Measurements from ENCODE around the gene IFI27. TPM values are rescaled to one million over a fixed set of nuclear protein-coding genes. Genes with fewer than 3 reads are reported as not detected.

Gene IFI27
- total and polyA plus RNA-seq, 9 of the 15 experiments (the other 6 are each of a cell fraction or from before 2014, with no cell fraction given), result 0.19 to 3.4 (median 1.4) TPM; not detected in 1

GRCh38 chr14:94136575-94137331, 26.2 kb downstream of the IFI27 start:
- ATAC-seq (peak; percentile 94), DNase-seq (ENCODE audit: extremely low read depth in 1 of 4, low spot score in 3 of 4) (peak; percentile 55 to 77 (median 58)), FAIRE-seq (peak; percentile 89)
- H3K4me3 ChIP-seq, result no peak overlapping the region
- H3K4me2 ChIP-seq (ENCODE audit: insufficient read depth, low read length), result no peak overlapping the region
- H3K36me3 ChIP-seq (ENCODE audit: control insufficient read depth, insufficient read depth, low read length), result no peaks in the 10 kb centered on the region
- no peaks in the 10 kb centered on the region; a peak in 2 of 5 replicates for H3K4me1 ChIP-seq (replicated peaks in 1 of 2; ENCODE audit: control insufficient read depth in 2 of 2, insufficient read depth in 2 of 2, low read length in 2 of 2)
- intact Hi-C loops (cut with micrococcal nuclease) (loop anchor here (1.0 to 2.0 kb wide), 2 partner anchors 44 to 100 kb away; no protein-coding TSS in a partner anchor), in situ Hi-C loops (cut with MboI) (loop anchor here (5.0 kb wide), 1 partner anchor 99 kb away; no protein-coding TSS in a partner anchor)
- CTCF ChIA-PET (ENCODE audit: low intra/inter-chr PET ratio), result interaction anchor here (0.9 to 2.1 kb wide), 4 partner anchors 44 to 197 kb away, joined by 4 to 16 read pairs (median 10); no protein-coding TSS in a partner anchor
- POLR2A ChIA-PET, result interaction anchor here (0.6 kb wide), 3 partner anchors 27 to 114 kb away, joined by 3 to 4 read pairs (median 3); no protein-coding TSS in a partner anchor
- H4K20me1 ChIP-seq (replicated peaks; ENCODE audit: control insufficient read depth, insufficient read depth, low read length), result no peaks in the 10 kb centered on the region
- no peaks in the 10 kb centered on the region for H3K9me1 ChIP-seq (ENCODE audit: control insufficient read depth, insufficient read depth, low read length)
- no peak overlapping the region for H2AFZ ChIP-seq (ENCODE audit: low read depth, low read length)
- H3K9me3 ChIP-seq (replicated peaks; ENCODE audit: control insufficient read depth, insufficient read depth, low read depth, low read length), result no peaks in the 10 kb centered on the region; the same call in 1 of the 2 replicates
- 12% methylated on average over 15 of the region's 18 CpGs for WGBS (ENCODE audit: insufficient coverage, low coverage, missing lambda C conversion rate)
- BruUV-seq (replicated peaks), result no TSS peak
- no peaks in the 10 kb centered on the region for H3K79me2 ChIP-seq (ENCODE audit: control insufficient read depth, insufficient read depth, low read length)
- H3K27ac ChIP-seq (ENCODE audit: extremely low read depth, low read depth, low read length), result no peak overlapping the region
- peaks cover 0 to 15% of the 10 kb centered on the region in 2 experiments; a peak in 2 of 5 replicates for H3K27me3 ChIP-seq (ENCODE audit: control insufficient read depth in 2 of 2, insufficient read depth in 2 of 2, low read length in 2 of 2)
- H3K9ac ChIP-seq (ENCODE audit: insufficient read depth in 1 of 2, low read depth in 2 of 2, low read length in 2 of 2), result no peak overlapping the region
- TF ChIP-seq CTCF (IDR thresholded peaks at IDR 0.05 in 2 of 3, conservative IDR thresholded peaks at IDR 0.05 in 1 of 3; ENCODE audit: insufficient read depth in 2 of 3, low read depth in 1 of 3, low read length in 3 of 3), result peak; percentile 87 to 90 (median 89)
- no peak for TF ChIP-seq FOXP4 (CRISPR knock-in tag; IDR thresholded peaks at IDR 0.05; ENCODE audit: borderline replicate concordance)
- TF ChIP-seq FOXA1 (IDR thresholded peaks at IDR 0.05; ENCODE audit: borderline replicate concordance), result no peak
- TF ChIP-seq REST (IDR thresholded peaks at IDR 0.05; ENCODE audit: borderline replicate concordance), result peak; percentile 71
- no peak for TF ChIP-seq REST (CRISPR knock-in tag; IDR thresholded peaks at IDR 0.05; ENCODE audit: low read depth)
- peak; percentile 71 to 83 for TF ChIP-seq RAD21 (CRISPR knock-in tag; conservative IDR thresholded peaks at IDR 0.05 in 1 of 2, IDR thresholded peaks at IDR 0.05 in 1 of 2)
- no peak for TF ChIP-seq ELF2 (CRISPR knock-in tag; IDR thresholded peaks at IDR 0.05)
- 0 out of 2 replicates have a peak, but pooled peaks have one; percentile 11 for TF ChIP-seq KLF16 (IDR thresholded peaks at IDR 0.05)
